Skin epidermis (tissue), 12 donors: Measurements from ENCODE around the gene PLEKHG3.

Source experiments
- H3K27ac ChIP-seq, 21 experiments: fragments of 200-600 bp; sonication (generic) in 11 of 21; one replicate each; pipeline ENCODE4 v1.5.0; 2020; ENCODE audit warnings: mild to moderate bottlenecking in 3 of 21, inconsistent platforms in 2 of 21, moderate library complexity in 2 of 21
- H3K4me3 ChIP-seq, 7 experiments: fragments of 200-600 bp; sonication (generic) in 2 of 7; one replicate each; pipeline ENCODE4 v1.5.0; 2020; ENCODE audit warnings: inconsistent platforms in 2 of 7, mild to moderate bottlenecking in 2 of 7, moderate library complexity in 1 of 7

The PLEKHG3 gene

DNA sequence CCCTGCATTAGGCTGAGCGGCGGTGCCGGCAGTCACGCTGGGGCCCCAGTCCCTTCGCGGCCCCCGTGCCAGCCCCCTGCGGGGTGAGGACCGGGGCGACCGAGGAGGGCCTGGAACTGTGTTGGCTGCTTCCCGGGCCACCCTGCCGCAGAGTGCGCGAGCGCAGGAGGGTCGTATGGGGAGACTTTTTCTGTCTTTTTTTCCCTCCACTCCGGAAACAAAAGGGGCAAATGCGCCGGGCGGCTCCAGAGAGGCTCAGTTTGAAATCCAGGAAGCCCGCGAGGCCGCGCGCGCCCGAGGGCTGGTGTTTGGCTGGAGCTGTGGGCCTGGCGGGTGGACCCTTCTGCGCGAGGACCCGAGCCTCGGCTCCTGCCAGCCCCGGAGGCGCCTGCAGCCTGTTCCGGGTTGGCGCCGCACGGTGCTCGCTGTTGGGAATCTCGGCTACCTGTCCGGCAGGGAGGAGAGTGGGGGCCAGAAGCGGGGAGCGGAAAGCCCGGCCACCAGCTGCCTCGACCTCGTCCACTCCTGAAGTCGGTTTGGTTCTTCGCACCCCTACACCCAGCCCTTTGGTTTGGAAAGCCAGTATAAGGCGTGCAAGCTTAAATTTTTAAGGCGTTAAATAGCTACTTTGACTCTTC lies 638 bp downstream of the PLEKHG3 start:
- Histone ChIP-seq H3K27ac (peak overlapping the region; percentile 71 to 98 (median 90)), H3K4me3 (peak overlapping the region; percentile 62 to 90 (median 80))

DNA sequence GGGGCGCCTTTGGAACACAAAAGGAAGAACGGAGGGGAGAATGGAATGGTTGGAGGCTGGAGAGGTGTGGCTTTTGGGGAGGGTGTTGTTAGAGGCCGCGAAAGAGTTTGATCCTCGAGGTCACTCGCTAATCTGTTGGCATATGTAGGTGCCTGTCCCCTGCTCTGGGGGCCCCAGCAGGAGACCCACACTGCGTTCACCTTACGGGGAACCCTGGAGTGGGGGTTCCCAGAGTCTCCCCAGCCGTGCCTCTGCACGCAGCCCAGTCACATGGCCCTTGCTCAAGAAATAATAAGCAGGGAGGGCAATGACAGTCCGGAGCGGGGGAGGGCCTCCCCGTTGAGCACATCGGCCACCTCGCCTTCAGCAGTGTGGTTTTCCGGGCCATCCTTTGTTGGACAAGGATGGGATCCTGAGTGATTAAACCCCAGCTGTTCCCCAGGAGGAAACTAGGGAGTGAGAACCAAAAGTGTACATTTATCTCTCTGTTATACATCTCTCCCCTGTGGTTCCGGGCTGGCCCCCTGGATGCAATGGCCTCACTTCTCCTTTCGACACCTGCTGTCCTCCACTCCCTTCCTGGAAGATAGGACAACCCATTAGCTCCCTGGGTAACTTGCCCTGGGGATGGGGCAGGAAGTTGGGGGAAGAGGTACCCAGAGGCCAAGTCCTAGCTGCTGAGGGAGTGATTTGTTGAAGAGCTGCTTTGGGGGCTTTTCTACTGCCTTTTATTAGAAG lies 1.3 kb downstream of the PLEKHG3 start:
- Histone ChIP-seq H3K27ac (peak overlapping the region in 20 of 21 experiments; percentile 82 to 98 (median 90)), H3K4me3 (peak overlapping the region; percentile 62 to 90 (median 80))

GRCh38 chr14:64706119-64706592 lies 1.9 kb downstream of the PLEKHG3 start:
- H3K4me3 ChIP-seq = peak overlapping the region; percentile 62 to 90 (median 80)
- H3K27ac ChIP-seq = peak overlapping the region in 17 of 21 experiments; percentile 32 to 98 (median 90)

- peak overlapping the region in 2 of 7 experiments; percentile 62 to 90 for H3K4me3 ChIP-seq
- H3K27ac ChIP-seq = peak overlapping the region in 12 of 21 experiments; percentile 32 to 98 (median 92)
These were observed 2.5 kb downstream of the PLEKHG3 start for GRCh38 chr14:64706593-64707193.

DNA sequence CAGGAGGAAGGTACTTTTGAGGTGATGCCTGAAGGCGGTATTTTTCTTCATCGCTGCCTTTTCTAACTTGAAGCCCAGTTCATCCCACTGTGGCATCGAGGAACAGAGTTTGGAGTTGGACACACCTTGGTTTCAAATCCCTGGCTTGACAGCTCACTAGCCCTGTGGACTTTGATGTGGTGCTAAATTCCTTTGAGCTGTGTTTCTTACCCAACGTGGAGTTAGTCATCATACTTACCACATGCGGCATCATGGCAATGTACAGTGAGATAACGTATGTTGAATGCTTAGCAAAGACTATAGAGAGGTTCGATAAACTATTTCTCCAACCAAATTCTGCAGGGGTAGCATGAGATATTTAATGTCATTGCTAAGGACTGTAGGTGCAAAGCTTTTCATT lies 3.4 kb downstream of the PLEKHG3 start:
- Histone ChIP-seq H3K4me3 (peak overlapping the region in 1 of 7 experiments; percentile 17), H3K27ac (peak overlapping the region in 15 of 21 experiments; percentile 13 to 95 (median 72))

- H3K27ac ChIP-seq = peak overlapping the region in 20 of 21 experiments; percentile 8 to 95 (median 71)
- H3K4me3 ChIP-seq = peak overlapping the region in 2 of 7 experiments; percentile 16 to 17
These were observed 4.2 kb downstream of the PLEKHG3 start for GRCh38 chr14:64708148-64709004.

DNA sequence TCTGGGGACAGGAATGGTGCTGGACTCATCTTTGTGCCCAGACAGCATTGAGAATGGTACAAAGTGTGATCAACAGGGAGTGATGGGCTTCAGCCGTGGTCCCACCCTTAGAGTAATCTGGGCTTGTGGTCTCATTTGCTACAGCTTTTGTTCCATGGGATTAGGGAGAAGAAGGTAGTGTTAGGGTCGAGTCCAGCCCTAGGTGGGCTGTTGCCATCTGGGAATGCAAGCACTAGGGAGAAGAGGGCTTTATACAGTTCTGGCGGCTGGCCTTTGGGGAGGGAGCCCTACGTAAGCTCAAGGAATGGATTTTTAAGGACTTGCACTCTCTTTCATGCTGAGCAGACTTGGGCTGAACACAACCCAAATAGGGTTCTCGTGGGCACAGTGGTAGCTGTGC lies 4.9 kb downstream of the PLEKHG3 start:
- H3K27ac ChIP-seq = peak overlapping the region in 19 of 21 experiments; percentile 8 to 95 (median 72)

DNA sequence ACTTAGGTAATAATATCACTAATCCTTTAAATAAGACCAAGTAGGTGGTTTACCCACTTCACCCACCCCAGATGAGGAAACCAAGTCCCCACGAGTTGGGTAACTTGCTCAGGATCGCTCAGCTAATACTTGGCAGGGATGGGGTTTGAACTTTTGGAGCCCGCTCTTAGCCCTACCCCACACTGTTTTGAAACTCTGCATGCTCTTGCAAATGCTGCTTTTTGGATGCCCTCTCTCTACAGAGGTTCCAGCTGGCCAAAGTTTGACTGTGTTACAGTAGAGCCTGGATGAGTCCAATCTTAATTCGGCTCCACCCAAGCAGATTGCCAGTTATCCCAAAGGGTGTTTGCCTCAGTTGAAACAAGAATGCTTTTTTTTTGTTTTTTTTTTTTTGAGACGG lies 6.8 kb downstream of the PLEKHG3 start:
- Histone ChIP-seq H3K27ac (peak overlapping the region in 8 of 21 experiments; percentile 2 to 91 (median 12)), H3K4me3 (no peak overlapping the region)

More for the DNA sequence above, 4.9 kb downstream of the PLEKHG3 start:
- peak overlapping the region in 1 of 7 experiments; percentile 17 for H3K4me3 ChIP-seq

GRCh38 chr14:64713677-64714076 lies 9.5 kb downstream of the PLEKHG3 start:
- no peak overlapping the region for H3K27ac ChIP-seq
- H3K4me3 ChIP-seq = no peak overlapping the region

- no peak overlapping the region for H3K4me3 ChIP-seq
- H3K27ac ChIP-seq = peak overlapping the region in 9 of 21 experiments; percentile 9 to 83 (median 68)
These were observed 10.3 kb downstream of the PLEKHG3 start for GRCh38 chr14:64714432-64715025.

- Histone ChIP-seq H3K4me3 (peak overlapping the region in 1 of 7 experiments; percentile 28), H3K27ac (peak overlapping the region in 12 of 21 experiments; percentile 8 to 83 (median 70))
These were observed 11.0 kb downstream of the PLEKHG3 start for GRCh38 chr14:64715146-64715627.

- Histone ChIP-seq H3K4me3 (peak overlapping the region in 2 of 7 experiments; percentile 2 to 28), H3K27ac (peak overlapping the region in 19 of 21 experiments; percentile 8 to 84 (median 73))
These were observed 11.6 kb downstream of the PLEKHG3 start for GRCh38 chr14:64715628-64716412.

- peak overlapping the region in 18 of 21 experiments; percentile 2 to 84 (median 71) for H3K27ac ChIP-seq
- H3K4me3 ChIP-seq = no peak overlapping the region
These were observed 13.6 kb downstream of the PLEKHG3 start for GRCh38 chr14:64717870-64718269.

DNA sequence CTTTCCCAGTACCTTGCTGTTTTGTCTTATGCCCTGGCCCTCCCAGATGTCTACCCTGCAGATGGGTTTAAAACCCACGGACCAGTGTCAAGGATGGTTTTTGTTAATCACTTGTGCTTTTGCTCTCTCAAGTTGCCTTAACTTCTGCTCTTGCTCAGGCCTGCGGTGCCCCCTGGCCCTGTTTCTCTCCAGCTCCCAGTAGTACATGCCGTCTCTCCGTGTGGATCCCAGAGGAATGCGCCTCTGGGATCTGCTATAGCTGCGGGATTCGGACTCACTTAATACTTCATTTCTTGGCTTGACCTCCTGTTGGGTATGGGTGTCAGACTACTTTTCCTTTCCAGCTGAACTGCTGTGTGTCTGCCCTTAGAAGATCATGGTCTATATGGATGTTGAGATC lies 14.5 kb downstream of the PLEKHG3 start:
- peak overlapping the region in 11 of 21 experiments; percentile 46 to 84 (median 78) for H3K27ac ChIP-seq
- H3K4me3 ChIP-seq = no peak overlapping the region

DNA sequence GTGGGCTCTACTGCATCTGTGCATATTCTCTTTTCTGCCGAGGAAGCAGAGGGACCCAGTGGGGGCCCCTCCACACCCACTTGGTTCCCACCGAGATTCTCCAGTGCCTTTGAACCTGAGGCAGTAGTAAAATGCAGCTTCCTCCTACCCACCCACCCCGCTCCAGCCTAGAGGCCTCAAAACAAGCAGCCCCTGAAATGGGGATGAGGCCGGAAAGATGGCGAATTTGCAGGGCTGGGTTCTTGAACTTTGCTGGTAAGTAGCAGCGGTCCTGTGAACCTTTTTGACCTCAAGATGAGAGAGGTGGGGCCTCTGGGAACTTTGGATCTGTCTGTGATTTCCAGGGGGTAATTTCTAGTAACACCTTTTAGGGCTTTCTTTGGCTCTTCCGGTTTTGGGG lies 15.4 kb downstream of the PLEKHG3 start:
- H3K4me3 ChIP-seq = no peak overlapping the region

GRCh38 chr14:64720131-64720576 lies 15.9 kb downstream of the PLEKHG3 start:
- no peak overlapping the region for H3K4me3 ChIP-seq
- H3K27ac ChIP-seq = peak overlapping the region in 18 of 21 experiments; percentile 14 to 84 (median 71)

More for the DNA sequence above, 15.4 kb downstream of the PLEKHG3 start:
- peak overlapping the region in 18 of 21 experiments; percentile 3 to 84 (median 61) for H3K27ac ChIP-seq

DNA sequence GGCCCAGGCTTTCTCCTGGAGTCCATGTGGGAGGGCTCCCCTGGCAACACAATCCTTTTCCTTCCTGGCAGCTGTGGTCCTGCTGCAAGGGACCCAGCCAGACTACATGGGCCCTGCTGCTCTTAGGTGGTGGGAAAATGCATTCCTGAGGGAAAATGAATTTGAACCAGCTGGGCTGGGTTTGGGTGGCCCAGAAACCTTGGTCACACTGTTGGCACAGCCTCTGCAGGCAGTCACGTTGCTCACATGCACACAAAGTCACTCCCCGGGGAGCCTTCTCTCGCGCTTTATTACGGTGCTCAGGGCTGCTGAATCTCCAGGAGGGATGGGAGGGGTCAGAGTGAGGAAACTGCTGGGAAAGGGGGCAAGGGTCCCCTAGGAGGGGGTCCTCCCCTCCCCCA lies 17.2 kb downstream of the PLEKHG3 start:
- no peak overlapping the region for H3K4me3 ChIP-seq

More for the DNA sequence above, 17.2 kb downstream of the PLEKHG3 start:
- H3K27ac ChIP-seq = peak overlapping the region in 20 of 21 experiments; percentile 12 to 84 (median 74)
